Activated CD4-positive, alpha-beta T cell treated with anti-CD3 and anti-CD28 coated beads, Interleukin-2, amount 50 U/mL, for 4 hours (primary cell): ENCODE measurements around the gene SPDYE6.
"Not testable (repeated sequence)": the region's sequence is repeated elsewhere in the genome, so short reads cannot be mapped to it uniquely, and the experiment has no call there.

Source experiments
- DNase-seq, 2 experiments: peaks; one replicate each; pipeline ENCODE4 v3.0.0-alpha.2; 2020

Gene SPDYE6

DNA sequence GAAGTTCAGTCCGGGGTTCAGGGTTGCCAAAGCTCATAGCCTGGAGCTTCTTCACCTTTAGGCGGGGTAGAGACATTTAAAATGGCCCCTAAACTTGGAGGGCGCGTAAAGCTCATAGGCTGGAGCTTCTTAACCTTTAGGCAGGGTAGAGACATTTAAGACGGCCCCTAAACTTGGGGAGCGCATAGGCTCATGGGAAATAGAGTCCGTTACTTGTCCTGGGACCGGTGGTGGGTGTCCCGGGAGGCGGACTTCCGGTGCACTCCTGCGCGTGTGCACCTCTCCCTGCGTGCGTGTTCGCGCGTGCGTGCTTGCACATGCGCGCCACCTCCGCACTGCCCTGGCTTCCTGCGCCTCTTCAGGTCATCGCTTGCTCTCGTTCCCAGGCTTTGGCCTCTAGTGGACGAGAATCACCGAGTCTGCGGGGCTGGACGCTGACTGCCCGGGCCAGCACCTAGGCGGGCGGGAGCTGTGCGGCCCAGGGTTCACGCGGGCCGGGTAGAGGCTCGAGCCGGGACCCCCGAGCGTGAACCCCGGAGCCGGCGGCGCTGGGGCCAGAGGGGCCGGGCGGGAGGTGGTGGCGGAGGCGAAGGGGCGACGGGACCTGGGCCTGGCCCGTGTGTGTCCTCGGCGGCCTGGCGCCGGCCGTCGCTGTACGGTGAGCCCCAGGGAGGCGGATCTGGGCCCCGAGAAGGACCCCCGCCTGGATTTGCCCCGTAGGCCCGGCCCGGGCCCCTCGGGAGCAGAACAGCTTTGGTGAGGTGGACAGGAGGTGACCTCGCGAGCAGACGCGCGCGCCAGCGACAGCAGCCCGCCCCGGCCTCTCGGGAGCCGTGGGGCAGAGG, 7.5 kb upstream of the SPDYE6 start:
- DNase-seq, result peak; percentile 89 to 91

DNA sequence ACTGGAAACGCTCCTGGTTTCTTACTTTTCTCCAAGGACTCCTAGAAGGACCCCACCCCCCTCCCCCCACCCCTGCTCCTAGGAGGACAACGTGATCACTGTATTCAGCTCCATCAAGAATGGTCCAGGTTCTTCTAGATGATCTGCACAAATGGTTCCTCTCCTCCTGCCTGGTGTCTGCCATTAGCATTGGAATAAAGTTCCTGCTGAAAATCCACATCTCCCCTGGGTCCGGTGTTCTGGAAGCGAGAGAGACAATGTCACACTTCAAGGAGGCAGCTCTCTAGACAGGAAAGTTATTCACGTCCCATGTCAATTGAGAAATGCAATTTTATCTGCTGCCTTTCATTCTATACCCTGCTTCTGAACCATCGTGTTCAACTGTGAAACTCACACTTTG, 9.3 kb downstream of the SPDYE6 start:
- DNase-seq, result not testable (repeated sequence)

DNA sequence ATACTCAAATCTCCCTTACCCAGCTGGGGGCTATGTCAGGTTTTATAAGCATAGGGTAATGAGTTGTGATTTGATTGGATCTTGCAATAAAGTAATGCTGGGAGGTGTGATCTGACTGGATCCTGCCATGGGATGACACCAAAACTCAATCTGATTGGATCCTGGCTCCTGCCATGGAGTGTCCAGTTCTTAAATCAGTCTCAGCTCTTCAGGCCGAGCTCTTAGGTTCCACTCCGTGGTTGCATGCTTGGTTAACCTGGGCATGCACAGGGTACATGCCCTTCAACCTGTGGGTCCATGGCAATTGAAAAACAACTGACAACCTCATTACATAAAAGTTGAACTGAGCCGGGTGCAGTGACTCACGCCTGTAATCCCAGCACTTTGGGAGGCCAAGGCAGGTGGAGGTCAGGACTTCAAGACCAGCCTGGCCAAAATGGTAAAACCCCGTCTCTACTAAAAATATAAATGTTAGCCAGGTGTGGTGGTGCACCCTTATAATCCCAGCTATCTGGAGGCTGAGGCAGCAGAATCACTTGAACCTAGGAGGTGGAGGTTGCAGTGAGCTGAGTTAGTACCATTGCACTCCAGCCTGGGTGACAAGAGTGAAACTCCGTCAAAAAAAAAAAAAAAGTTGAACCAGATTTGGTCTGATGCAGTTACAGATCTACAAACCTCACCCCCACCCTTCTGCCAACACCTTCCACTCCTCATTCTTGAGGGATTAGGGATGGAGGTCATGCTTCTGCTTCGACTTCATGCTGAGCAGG, 15.5 kb downstream of the SPDYE6 start:
- not testable (repeated sequence) for DNase-seq

DNA sequence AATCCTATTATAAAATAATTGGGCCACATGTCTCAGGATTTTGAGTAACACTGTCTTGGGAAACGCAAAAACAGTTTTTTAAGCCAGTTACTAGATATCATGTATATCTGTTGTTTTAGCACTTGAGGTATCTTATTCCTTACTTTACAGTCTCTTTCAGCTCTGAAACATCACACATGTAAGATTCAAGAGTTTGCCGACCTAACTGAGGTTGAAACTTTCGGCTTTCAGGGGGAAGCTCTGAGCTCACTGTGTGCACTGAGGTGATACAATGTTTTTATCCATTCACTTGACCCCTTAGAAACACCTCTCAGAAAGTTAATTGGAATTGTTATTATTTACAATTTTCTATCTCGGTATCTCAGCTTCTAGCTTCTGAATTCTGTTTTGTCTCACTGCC, 18.8 kb downstream of the SPDYE6 start:
- not testable (repeated sequence) for DNase-seq

DNA sequence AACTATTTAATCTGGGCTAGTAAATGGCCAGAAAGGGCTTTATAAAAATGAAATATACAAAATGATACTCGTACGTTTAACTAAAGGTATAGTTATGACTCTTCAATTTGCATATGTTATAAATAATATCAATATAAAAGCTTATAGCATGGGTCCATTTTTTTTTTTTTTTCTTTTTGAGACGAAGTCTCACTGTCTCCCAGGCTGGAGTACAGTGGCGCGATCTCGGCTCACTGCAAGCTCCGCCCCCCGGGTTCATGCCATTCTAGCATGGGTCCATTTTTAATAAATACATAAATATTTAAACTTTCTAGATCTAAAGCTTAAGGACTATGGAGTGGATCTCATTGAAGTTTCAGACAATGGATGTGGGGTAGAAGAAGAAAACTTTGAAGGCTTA, 19.2 kb downstream of the SPDYE6 start:
- DNase-seq, result not testable (repeated sequence)

DNA sequence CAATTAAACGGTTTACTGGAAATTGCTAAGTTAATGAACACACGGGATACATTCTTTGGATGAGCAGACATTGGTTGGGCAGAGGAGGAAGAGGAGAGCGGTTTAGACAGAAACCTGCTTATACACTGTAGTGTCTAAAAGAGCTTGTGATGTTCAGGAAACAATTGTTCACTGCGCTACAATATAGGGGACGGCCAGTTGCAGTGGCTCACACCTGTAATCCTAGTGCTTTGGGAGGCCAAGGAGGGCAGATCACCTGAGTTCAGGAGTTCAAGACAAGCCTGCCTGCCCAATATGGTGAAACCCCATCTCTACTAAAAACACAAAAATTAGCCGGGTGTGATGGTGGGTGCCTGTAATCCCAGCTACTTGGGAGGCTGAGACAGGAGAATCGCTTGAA, 20.7 kb downstream of the SPDYE6 start:
- DNase-seq, result not testable (repeated sequence)

DNA sequence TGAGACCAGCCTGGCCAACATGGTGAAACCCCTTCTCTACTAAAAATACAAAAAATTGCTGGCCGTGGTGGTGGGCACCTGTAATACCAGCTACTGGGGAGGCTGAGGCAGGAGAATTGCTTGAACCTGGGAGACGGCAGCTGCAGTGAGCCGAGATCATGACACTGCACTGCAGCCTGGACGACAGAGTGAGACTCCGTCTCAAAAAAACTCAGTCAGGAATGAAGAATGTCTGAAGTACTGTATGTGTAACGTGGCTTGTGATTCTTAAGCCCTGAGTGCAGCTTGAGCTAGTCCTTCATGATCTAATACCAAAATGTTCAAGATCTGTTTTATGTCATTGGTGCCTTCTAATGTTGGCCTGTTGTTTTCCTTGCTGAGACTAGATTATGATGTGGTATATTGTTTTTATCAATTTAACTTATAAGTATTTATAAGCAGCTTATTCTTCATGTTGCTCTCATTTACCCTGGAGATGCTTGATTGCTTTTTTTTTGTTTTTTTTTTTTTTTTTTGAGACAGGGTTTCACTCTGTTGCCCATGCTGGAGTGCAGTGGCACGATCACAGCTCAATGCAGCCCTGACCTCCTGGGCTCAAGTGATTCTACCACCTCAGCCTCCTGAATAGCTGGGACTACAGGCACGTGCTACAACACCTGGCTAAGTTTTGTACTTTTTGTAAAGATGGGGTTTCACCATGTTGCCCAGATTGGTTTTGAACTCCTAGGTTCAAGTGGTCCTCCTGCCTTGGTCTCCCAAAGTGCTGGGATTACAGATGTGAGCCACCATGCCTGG, 25.4 kb downstream of the SPDYE6 start:
- DNase-seq, result not testable (repeated sequence)

DNA sequence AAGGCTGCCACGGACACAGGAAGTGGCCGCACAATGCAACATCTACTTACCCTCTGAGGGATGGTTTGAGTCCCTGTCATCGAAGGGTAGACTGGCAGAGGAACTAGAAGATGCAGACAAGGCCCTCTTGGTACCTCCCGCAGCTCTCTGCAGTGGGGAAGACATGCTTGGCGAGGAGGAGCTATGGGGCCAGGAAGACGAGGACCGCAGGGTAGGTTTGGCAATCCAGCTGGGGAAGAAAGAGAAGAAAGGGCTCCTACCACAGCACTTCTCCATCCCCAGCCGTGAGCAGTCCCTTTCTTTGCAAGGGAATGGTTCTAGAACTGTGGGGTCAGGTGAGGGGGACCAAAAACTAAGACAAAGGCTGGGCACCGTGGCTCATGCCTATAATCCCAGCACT, 26.9 kb downstream of the SPDYE6 start:
- not testable (repeated sequence) for DNase-seq

DNA sequence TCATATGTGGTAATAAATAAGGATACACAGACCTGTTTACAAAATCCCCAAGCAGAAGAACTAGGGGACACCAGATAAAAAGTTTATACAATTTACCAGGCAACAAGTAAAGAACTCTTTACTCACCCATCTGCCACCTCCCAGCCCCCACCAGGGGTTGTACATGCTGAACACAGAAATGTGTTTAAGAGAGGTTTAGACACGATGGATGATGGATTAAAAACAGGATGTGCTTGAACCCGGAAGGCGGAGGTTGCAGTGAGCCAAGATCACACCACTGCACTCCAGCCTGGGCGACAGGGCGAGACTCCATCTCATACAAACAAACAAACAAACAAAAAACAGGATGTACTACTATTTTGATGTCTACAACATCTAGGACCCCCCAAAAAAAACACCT, 27.4 kb downstream of the SPDYE6 start:
- DNase-seq, result not testable (repeated sequence)

DNA sequence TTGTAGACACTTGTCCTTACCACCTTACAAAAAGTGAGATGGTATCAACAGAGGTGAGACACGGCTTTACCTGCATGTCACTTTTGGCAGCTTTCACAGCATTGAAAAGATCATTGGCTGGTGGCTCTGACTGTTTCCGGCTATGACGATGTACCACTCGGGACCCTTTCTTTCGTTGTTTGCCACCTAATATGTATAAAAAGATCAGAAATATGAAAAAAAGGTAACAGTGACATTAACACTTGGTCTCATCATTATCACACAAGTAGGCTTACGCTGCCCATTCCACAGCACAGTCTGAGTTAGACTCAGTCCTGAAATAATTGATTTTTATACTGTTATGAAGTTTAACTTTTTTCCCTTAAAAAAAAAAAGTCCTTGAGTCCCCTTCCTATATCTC, 29.1 kb downstream of the SPDYE6 start:
- DNase-seq, result not testable (repeated sequence)

DNA sequence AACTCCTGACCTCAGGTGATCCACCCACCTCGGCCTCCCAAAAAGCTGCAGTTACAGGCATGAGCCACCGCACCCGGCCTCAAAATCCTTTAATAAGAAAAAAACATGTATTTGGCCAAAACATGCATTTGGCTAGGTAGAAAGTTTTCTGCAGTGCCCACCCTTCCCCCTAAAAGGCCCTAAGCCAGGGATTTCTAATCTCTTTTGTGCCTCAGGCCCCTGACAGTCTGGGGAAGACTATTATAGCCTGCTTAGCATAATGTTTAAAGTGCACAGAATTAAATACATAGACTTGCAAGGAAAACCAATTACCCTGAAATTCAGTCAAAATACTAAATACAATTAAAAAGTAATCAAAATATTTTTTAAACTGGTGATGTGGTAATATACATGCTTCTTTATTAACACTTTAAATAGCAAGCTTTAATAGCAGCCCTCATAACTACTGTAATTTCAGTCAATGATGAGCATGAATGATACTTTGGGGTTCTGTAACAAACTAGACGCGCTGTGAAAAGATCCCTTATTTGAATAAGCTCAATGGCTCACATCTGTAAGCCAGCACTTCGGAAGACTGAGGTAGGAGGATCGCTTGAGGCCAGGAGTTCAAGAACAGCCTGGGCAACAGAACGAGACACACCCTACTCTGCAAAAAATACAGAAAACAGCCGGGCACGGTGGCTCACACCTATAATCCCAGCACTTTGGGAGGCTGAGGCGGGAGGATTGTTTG, 29.9 kb downstream of the SPDYE6 start:
- DNase-seq, result no peak

DNA sequence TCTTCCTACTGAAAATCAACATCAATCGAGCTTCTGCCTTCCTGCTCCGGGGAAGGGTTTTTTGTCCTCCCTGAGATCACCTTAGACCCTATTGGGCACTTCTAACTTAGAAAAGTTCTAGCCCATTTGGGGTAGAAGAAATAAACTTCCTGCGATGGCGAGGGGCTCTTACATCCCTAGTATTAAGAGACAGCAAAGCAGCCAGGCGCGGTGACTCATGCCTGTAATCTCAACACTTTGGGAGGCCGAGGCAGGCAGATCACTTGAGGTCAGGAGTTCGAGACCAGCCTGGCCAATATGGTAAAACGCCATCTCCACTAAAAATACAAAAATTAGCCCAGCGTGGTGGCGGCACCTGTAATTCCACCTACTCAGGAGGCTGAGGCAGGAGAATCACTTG, 31.1 kb downstream of the SPDYE6 start:
- not testable (repeated sequence) for DNase-seq

DNA sequence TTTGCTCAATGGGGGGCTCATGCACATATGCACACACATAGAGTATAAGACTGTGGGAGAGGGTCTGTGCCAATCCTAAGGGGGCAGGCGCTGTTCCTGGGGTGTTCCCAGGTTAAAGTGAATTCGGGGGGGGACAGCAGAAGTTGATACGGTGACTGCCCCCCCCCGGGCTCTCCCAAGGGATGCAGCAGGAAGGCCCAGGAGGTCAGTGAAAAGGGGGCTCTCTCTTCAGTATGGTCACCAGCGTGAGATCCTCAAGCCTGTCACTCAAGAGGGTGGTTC, 32.4 kb downstream of the SPDYE6 start:
- DNase-seq, result no peak

DNA sequence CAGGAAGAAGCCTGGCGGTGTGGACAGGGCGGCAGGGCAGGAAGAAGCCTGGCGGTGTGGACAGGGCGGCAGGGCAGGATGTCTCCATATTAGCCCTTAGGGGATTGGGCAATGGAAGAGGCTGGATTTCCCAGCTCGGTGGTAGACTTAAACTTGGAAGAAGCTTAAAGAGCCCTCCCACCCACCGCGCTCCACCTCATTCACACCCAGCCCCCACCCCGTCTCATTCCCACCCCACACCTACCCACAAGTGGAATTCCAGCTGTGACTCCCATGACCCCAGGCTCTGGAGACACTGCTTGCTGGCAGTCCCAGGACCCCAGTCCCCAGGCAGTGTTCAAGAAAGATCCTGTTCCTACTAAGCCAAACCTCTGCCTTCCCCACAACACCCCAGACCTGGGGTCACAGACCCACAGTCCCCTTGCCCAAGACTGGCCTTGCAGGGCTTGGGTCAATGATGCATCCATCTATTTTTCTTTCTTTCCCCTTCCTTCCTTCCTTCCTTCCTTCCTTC, 34.0 kb downstream of the SPDYE6 start:
- no peak for DNase-seq

DNA sequence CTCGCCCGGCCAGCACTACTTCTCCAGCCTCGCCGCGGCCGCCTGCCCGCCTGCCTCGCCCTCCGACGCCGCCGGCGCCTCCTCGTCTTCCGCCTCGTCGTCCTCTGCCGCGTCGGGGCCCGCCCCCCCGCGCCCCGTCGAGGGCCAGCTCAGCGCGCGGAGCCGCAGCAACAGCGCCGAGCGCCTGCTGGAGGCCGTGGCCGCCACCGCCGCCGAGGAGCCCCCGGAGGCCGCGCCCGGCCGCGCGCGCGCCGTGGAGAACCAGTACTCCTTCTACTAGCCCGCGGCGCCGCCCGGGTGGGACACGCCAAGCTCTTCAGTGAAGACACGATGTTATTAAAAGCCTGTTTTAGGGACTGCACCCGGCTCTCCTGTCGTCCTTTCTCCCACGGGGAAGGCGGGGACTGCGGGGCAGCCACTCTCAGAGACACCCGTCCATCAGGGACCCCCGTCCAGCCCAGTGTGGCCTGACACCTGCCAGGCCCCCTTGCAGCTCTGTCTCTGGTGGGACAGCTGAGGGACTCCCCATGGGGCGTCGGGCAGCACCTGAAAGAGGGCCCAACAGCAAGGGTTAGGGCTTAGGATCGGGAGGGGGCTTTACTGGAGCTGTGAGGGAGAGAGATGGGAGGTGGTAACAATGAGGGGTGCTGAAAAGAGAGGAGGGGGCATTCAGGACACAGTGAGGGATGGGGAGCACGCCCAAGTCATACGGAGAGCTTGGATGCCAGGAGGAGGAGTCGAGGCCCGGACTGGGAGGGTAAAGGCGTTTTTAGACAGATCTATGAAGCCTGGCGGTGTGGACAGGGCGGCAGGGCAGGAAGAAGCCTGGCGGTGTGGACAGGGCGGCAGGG, 34.7 kb downstream of the SPDYE6 start:
- DNase-seq, result no peak

DNA sequence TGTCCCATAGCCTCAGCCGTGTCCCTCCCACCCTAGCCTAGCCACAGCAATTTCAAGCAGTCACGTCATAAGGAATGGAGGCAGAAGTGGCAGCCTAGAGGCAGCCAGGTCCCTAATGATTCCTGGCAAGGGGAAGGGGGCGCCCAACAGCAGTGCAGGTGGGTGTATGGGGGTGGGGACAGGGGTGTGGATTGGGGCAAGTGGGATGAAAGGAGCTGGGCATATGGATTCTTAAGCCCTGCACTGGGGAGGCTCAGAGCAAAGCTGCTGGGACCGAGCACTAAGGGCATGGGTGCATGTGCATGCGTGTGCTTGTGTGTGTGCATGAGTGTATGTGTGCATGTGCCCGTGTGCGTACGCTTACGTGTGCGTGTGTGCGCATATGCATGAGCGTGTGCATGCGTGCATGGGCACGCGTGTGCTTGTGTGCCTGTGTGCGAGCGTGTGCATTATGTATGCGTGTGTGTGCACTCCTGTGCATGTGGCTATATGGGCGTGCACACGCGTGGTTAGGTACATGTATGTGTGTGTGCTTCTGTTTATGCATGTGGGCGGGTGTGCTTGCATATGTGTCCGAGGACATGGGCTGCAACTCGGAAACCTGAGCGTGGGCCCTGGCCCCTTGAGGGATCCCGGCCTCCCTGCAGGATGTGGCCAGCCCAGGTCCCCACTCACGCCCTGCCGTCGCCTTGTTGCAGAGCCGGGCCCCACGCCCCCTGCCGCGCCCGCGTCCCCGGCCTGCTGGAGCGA, 35.5 kb downstream of the SPDYE6 start:
- no peak for DNase-seq

DNA sequence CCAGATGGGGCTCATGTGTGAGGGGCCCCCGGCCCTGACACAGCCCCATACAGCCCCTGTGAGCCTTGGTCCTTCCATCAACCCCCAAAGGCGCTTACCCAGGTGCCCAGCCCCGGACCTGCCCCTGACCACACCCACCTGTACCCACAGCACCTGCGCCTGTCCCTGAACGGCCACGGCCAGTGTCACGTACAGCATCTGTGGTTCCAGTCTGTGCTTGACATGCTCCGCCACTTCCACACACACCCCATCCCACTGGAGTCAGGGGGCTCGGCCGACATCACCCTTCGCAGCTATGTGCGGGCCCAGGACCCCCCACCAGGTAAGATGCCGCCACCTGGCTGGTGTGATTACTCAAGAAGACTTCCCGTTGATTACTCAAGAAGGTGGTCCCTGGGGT, 36.1 kb downstream of the SPDYE6 start:
- DNase-seq, result no peak

DNA sequence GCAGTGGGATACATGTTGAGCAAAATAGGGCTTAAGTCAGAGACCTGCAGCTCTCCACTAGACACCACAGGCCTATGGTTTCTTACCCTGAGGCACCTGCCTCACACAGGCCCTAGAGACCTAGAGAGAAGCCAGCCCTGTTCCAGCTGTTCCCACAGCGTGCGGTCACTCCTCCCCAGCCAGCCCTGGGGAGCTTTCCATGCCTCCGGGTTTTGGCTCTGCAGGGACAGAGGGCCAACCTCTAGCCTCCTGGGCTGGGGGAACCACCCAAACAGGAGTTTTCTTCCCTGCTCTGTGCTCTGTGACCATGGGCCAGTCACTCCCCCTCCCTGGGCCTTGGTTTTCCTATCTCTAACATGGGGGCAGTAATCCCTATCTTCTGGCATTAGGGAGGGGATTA, 36.6 kb downstream of the SPDYE6 start:
- no peak for DNase-seq

DNA sequence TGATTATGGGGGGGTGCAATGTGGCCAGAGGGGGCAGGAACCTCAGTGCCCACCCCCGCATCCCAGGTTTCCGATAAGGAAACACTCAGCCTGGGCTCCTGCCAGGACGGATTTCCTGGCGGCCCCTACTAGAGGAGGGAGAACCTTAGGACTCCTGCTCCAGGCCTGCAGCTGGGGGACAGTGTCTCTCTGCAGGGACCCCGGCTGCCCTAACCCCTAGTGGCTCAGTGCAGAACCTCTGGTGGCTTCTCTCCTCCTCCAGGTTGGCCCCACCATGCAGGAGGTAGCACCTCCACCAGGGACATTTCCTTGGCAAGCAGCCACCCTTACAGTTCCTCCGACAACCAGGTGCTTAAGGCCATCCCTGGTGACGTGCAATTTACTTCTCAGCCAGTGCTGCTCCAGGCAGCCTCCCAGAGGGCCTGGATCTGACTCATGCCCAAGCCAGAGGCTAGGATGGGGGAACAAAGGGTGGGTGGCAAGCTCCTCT, 37.7 kb downstream of the SPDYE6 start:
- DNase-seq, result no peak

DNA sequence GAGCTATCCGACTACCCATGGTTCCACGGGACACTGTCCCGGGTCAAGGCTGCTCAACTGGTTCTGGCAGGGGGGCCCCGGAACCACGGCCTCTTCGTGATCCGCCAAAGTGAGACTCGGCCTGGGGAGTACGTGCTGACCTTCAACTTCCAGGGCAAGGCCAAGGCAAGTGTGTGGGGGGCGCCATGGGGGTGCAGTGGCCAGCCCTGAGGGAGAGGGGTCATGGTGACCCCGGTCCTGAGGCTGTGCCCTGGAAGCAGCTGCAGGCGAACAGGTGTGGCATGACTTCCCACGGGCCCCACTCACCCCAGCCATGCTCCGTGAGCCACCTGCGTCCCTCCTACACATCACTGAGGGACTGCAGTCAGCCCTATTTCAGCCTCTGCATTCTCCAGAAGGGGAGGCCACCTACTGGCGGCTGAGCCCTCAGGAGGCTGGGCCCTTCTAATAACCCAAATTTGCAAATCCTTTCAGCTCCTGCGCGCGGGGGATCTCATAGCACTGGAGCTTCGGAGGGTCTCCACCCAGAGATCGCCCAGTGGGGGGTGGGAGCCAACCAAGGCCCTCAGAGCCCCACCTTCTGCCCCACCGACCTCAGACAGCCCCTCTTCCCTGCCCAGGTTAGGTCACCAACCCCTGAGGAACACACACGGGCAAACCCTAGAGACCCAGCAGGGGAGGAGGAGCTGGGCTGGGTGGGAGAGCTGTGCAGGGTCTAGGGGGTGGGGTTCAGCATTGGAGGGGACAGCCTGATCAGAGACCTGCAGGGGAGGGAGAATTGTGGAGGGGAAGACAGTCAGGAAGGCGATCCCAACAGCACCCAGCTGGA, 38.8 kb downstream of the SPDYE6 start:
- no peak for DNase-seq
